ENCODE data around the gene SLC32A1.

The SLC32A1 gene, protein sequence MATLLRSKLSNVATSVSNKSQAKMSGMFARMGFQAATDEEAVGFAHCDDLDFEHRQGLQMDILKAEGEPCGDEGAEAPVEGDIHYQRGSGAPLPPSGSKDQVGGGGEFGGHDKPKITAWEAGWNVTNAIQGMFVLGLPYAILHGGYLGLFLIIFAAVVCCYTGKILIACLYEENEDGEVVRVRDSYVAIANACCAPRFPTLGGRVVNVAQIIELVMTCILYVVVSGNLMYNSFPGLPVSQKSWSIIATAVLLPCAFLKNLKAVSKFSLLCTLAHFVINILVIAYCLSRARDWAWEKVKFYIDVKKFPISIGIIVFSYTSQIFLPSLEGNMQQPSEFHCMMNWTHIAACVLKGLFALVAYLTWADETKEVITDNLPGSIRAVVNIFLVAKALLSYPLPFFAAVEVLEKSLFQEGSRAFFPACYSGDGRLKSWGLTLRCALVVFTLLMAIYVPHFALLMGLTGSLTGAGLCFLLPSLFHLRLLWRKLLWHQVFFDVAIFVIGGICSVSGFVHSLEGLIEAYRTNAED

DNA sequence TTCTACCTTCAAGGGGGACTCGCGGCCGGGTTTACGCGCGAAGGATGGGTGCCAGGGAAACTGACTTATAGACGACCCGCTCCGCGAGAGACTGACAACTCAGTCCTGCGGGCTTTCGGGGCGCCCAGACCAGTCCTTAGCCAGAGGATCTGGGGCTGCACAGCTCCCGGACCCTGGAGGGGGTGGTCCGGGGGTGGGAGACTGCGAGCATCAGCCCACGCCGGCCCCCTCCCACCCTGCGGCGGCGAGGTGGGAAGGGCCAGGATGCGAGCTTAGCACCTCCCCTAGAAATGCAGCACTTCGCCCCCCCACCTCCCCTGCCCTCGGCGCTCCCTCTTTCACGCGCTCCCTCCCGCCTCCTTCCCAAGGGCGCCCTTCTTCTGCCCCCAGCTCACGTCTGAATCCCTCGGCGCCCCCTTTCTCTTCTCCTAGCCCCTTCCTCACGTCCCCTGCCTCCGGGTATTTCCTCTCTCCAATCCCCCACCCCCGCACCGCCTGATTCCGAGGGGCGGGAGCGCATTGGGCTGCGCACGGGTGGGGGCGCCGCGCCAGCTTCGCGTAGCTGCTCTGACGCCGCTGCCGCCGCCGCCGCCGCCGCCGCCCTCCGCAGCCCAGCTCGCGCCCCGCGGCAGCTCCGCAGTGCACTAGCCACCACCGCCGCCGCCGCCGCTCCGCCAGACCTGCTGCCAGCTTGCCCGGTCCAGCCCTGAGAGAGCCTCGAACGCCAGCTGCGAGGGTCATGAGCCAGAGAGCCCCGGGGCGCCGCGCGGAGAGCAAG, at the start of gene SLC32A1:
SLC32A1 (plus strand) TSS at position 639 of the 778 bp plus-strand sequence. CDS start 239 bp downstream, outside the sequence.
- no peak for DNase-seq (ENCODE audit: low read depth in 2 of 2)

GRCh38 chr20:38674765-38675133, 49.5 kb upstream of the SLC32A1 start:
- DNase-seq (ENCODE audit: low read depth in 2 of 2) = no peak

GRCh38 chr20:38676576-38676975, 47.7 kb upstream of the SLC32A1 start:
- DNase-seq (ENCODE audit: low read depth in 2 of 2) = no peak

DNA sequence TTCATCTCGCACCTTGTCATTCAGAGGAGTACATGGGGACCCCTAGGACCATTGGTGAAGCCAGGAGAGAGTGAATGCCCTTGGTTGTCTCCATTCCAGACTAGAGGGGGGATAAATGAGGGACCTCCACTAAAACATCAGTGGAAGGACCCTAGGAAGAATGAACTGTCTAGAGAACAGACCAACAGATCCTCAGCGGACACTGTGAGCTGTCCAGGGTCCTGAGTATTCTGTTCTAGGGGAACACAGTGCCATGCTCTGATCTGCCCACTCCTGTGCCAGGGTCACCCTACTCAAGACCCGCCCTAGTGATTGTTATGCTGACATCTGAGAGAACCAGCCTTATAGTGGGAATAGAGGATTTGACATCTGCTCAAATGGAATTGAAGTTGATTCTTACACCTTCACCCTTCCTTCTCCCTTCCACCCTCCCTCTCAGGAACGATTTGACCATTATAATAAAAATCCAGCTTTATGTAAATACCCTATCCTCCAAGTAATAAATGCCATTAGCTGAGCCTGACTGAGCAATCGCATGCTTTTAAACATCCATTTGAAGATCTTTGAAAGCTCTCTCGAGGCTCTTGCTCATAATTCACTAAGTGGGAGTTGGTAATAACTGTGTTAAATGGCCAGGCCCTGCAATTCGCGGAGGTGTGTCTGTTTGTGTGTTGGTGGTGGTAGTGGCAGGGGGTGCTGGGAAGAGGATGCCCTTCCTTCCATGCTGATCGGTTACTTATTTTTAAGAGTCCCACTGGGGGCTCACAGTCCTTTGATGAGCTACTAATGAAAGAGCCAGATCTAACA, 43.6 kb upstream of the SLC32A1 start:
- peak in 1 of 2 donors; percentile 7 for DNase-seq (ENCODE audit: low read depth in 2 of 2)

GRCh38 chr20:38685271-38685670, 39.0 kb upstream of the SLC32A1 start:
- no peak for DNase-seq (ENCODE audit: low read depth in 2 of 2)

GRCh38 chr20:38685853-38686473, 38.3 kb upstream of the SLC32A1 start:
- DNase-seq (ENCODE audit: low read depth in 2 of 2) = peak; percentile 22 to 30

GRCh38 chr20:38692436-38693411, 31.6 kb upstream of the SLC32A1 start:
- peak; percentile 19 to 46 for DNase-seq (ENCODE audit: low read depth in 2 of 2)

GRCh38 chr20:38697306-38697705, 27.0 kb upstream of the SLC32A1 start:
- DNase-seq (ENCODE audit: low read depth in 2 of 2) = no peak

DNA sequence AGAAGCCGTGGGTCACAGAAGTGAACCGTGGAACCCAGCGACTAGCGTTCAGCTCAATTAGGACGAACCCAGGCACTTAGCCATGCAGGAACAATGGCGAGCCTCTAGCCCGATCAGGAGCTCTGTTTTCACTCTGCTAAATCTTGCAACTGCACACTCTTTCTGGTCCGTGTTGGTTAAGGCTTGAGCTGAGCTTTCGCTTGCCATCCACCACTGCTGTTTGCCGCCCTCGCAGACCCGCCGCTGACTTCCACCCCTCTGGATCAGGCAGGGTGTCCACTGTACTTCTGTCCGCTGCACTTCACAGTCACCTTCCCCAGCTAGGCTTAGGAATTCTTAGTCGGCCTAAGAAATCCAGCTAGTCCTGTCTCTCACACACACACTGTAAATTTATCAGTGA, 25.7 kb upstream of the SLC32A1 start:
- no peak for DNase-seq (ENCODE audit: low read depth in 2 of 2)

- DNase-seq (ENCODE audit: low read depth in 2 of 2) = no peak
These were observed 24.1 kb upstream of the SLC32A1 start for GRCh38 chr20:38700141-38700540.

DNA sequence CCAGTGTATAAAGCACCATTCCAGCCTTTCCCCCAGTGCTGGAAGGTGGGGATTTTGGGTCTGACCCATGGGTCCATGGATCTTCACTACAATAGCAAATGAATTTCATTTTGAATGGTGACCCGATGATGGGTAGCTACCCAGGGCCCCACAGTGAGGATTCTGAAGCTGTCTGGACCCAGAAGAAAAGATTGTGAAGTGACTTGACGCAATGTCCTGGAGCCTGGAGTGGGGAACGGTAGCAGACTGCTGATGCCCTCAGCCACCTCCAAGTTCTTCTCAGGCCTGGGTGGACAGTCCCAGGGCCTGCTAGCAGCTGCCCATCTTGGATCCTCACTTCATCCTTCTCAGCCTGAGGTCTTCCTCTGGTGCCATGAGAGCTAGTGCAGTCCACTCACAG, 23.4 kb upstream of the SLC32A1 start:
- no peak for DNase-seq (ENCODE audit: low read depth in 2 of 2)

GRCh38 chr20:38703526-38703925, 20.8 kb upstream of the SLC32A1 start:
- no peak for DNase-seq (ENCODE audit: low read depth in 2 of 2)

DNA sequence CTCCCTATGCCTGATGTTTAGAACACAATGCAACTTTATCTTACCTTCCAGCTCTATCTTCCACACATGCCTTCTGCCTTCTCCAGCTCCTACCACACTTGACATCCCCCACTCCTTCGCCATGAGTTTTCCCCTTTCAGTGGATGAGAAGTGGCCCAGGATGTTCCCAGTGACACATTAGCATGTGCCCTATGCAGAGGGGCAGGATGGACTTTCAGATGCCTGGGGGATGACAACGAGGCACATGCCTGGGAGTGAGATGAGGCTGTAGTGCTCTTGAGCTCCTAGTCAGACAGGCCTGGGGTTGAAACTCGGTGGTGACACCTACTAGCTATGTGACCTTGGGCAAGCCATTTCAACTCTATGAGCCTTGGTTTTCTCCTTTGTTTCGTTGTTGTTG, 20.1 kb upstream of the SLC32A1 start:
- DNase-seq (ENCODE audit: low read depth in 2 of 2) = no peak

DNA sequence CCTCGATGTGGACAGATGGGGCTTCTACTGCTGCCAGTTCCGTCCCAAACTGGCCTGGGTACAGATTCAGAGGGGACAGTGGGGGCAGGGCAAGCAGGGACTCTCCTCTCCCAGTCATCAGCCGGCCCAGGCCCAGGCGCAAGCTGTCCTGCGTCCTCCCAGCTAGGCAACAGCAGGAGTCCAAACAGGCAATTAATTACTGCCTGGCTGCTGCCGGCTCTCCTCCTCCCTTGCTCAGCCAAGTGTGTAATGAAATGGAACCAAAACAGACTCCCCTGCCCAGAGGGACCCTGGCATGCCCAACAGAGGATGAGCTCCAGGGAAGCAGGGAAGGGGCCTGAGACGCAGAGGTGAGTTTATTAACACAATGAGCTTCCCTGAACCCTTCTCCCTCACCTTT, 17.8 kb upstream of the SLC32A1 start:
- DNase-seq (ENCODE audit: low read depth in 2 of 2) = no peak

- DNase-seq (ENCODE audit: low read depth in 2 of 2) = no peak
These were observed 10.0 kb upstream of the SLC32A1 start for GRCh38 chr20:38714308-38714707.

DNA sequence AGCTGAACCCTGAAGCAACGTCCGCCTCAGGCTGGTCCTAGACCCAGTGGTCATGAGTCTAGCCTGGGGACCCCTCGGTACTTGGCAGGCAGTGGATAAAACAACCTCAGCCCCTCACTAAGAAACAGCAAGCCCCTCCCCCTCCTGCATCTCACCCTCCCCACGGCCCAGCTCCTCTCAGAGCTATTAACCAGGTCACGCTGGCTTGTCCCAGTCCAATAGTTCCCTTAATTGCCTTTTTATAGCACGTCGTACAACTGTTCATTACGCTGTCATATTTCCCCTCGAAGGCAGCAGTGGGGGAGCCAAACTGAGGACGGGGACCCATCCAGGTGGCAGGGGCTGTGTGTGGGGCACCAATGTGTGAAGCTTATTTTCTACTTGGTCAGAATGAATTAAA, 8.6 kb upstream of the SLC32A1 start:
- no peak for DNase-seq (ENCODE audit: low read depth in 2 of 2)

DNA sequence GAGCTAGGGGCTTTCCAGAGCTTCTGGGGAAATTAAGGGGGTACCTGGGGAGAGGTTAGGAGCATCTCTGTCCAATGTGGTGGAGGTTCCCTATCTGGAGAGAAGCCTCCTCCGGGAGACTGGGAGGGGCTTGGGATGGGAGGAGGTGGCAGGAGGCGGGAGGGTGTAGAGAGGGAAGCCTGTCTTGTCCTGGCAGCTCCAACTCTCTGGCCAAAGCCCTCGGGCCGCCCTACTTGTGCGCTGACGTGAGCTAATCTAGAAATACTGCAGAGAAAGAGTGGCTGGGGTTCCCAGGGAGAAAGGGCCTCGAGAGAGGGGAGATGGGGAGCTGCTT, 1.6 kb upstream of the SLC32A1 start:
- no peak for DNase-seq (ENCODE audit: low read depth in 2 of 2)

- no peak for DNase-seq (ENCODE audit: low read depth in 2 of 2)
These were observed 1.1 kb upstream of the SLC32A1 start for GRCh38 chr20:38723017-38723847.

DNA sequence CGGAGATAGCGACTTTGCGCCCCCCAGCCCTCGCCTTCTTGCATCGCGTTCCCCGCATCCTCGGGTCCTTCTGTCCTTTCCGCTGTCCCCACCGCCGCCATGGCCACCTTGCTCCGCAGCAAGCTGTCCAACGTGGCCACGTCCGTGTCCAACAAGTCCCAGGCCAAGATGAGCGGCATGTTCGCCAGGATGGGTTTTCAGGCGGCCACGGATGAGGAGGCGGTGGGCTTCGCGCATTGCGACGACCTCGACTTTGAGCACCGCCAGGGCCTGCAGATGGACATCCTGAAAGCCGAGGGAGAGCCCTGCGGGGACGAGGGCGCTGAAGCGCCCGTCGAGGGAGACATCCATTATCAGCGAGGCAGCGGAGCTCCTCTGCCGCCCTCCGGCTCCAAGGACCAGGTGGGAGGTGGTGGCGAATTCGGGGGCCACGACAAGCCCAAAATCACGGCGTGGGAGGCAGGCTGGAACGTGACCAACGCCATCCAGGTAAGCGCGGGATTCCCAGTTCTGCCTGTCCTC, 401 bp downstream of the SLC32A1 start:
- no peak for DNase-seq (ENCODE audit: low read depth in 2 of 2)

All from stimulated activated CD4-positive, alpha-beta T cell treated with anti-CD3 and anti-CD28 coated beads, Interleukin-4, amount 100 ng/mL, for 48 hours (primary cell).